Stimulated activated CD4-positive, alpha-beta T cell treated with anti-CD3 and anti-CD28 coated beads, TNF-alpha, amount 100 ng/mL, for 24 hours (primary cell): ENCODE data around the gene APOA4.

Experiments used
- DNase-seq, 3 experiments: peaks; one replicate each; pipeline ENCODE4 v3.0.0-alpha.2; 2020; ENCODE audit warnings: low read depth in 3 of 3

The APOA4 gene

DNA sequence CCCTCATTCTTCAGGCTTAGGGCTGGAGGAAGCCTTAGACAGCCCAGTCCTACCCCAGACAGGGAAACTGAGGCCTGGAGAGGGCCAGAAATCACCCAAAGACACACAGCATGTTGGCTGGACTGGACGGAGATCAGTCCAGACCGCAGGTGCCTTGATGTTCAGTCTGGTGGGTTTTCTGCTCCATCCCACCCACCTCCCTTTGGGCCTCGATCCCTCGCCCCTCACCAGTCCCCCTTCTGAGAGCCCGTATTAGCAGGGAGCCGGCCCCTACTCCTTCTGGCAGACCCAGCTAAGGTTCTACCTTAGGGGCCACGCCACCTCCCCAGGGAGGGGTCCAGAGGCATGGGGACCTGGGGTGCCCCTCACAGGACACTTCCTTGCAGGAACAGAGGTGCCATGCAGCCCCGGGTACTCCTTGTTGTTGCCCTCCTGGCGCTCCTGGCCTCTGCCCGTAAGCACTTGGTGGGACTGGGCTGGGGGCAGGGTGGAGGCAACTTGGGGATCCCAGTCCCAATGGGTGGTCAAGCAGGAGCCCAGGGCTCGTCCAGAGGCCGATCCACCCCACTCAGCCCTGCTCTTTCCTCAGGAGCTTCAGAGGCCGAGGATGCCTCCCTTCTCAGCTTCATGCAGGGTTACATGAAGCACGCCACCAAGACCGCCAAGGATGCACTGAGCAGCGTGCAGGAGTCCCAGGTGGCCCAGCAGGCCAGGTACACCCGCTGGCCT is 7.2 kb upstream of the APOA4 start:
- no peak for DNase-seq

GRCh38 chr11:116829525-116830183 is 6.5 kb upstream of the APOA4 start, which contains the start of gene APOC3:
TSS of gene APOC3 (plus strand) at chr11:116829907. CDS start at chr11:116830583, 676 bp downstream.
- no peak for DNase-seq

GRCh38 chr11:116828632-116829524 is 5.8 kb upstream of the APOA4 start:
- no peak for DNase-seq

- DNase-seq: no peak
Measured at GRCh38 chr11:116827461-116827860, 4.4 kb upstream of the APOA4 start.

DNA sequence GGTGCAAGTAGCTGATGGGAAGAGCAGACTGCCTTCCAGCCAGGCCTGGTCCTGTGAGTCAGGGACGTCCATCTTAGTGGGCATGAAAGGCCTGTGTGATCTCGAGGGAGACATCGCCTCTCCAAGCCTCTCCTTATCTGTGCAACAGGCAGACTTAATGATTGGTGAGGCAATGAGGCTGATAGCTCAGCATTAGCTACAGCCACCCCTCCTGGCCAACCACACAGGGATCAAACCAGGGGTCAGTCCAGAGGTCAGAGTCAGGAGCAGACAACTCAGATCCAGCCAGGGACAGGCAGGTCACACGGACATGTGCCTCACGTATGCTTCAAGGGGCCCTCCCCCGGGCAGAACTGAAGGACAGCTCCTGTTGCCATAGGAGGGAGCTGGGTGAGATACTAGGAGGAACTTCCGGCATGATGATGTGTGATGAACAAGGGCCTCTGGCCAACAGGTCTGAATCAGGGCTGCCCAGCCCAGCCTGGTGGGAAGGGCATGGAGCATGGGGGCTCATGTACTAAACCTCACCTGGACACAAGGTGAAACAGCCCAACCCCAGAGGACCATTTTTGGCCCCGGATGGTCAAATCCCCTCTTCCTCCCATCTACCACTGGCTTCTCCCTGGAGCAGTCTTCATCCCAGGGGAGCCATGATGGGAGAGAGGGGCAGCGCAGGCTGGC is 3.8 kb upstream of the APOA4 start:
- DNase-seq: no peak

DNA sequence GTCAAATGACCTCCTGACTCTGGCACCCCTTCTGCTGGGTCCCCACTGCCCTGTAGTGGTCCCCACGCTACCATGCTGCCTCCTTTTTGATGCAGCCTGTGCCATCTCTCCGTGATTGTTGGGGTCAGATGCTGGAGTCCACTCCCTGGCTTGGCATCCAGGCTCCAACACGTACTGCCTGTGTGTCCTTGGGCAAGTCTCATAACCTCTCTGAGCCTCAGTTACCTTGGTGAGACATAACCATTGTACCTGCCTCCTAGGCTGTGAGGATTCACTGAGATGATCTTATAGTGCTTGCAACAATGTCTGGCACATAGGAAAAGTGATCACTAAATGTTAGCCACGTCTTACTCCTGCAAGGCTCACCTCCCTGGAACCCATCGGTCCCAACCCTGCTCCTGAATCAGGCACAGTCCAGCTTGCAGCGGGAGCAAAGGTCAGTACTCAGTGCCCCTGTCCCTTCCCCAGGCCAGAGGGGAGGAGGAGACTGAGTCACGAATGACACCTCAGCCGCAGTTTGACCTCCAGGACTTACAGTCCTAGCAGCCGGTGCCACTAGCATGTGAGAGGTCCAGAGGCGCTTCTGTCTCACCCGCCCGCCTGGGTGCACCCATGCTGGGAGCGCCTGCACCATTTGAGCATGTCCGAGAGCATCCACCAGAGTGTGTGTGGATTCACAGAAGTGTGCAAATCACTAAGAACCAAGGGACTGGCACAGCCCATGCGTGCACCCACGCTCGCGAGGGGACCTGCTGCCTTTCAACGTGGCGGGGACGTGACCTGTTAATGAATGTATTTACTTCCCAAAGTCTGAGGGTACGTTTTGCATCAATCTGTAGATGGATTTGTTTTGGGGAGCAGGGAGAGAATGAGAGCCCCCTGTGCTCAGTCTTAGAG is 3.0 kb upstream of the APOA4 start:
- no peak for DNase-seq

- DNase-seq: no peak
Measured at GRCh38 chr11:116825434-116825833, 2.3 kb upstream of the APOA4 start.

DNA sequence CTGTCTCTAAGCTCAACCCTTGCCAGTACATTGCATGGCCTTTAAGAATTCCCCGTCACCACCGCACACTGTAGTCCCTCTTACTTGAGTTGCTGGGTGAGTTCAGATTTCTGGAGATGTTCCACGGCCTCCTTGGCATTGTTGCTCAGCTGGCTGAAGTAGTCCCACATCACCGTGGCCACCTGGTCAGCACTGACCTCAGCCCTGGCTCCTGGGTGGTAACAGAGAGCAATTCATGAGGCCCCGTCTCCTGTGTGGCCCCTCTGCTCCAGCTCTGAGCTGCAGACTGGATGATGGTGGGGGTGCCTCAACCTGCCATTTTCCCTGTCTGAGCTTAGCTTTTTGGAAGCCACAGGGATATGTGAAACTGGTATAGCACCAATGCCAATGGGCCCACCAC is 529 bp downstream of the APOA4 start:
- no peak for DNase-seq

DNA sequence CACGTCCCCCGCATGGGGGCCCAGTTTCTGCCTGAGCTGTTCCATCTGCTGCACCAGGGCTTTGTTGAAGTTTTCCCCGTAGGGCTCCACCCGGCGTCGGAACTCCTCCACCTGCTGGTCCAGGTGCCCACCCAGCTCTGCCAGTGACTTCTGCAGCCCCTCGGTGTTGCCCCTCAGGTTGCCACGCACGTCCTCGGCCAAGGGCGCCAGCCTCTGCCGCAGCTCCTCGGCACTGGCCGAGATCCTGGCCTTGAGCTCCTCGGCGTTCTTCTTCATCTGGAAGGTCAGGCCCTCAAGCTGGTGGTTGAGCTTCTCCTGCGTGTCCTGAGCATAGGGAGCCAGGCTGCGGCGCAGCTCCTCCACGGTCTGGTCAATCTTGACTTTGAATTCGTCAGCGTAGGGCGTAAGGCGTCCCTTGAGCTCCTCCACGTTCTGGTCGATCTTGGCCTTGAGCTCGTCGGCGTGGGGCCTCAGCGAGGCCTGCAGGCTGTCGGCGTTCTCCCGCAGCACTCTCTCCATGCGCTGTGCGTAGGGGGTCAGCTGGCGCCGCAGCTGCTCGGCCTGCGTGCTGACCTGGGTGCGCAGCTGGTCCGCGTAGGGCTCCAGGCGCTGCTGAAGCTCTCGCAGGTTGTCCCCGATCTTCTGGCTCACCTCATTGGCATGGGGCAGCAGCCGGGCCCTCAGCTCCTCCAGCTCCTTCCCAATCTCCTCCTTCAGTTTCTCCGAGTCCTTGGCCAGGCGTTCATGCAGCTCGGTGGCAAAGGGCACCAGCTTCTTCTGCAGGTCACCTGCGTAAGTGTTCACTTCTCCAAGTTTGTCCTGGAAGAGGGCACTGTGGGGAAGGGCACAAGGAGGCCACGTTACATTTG is 1.8 kb downstream of the APOA4 start:
- DNase-seq: no peak

DNA sequence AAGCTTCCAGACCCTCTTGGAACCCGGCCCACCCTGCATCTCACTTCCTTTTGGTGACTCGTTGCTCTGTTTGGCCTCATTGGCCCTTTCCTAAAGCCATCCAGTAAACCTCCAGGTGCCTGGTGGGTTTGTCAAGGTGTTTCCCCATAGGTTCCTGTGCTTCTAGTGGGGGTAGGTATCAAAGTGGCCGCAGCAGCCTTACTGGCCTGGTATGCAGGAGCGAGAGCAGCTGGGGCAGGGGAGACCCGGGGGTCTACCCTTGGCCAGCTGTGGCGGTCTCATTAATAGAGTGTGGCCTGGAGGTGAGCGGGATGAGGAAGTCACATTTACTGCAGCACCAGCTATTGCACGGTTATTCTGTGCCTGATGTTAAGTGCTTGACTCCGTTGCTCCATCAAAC is 4.1 kb downstream of the APOA4 start:
- no peak for DNase-seq

DNA sequence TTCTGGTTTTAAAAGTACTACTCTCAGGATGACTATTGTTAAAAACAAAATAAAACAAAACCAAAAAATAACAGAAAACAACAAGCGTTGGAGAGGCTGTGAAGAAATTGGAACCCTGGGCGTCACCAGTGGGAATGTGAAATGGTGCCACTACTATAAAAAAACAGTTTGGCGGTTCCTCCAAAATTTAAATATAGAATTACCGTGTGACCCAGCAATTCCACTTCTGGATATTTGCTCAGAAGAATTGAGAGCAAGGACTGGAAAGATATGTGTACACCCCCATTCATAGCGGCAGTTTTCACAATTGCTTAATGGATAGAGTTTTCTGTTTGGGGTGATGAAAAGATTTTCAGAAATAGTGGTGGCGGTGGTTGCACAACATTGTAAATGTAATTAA is 8.6 kb downstream of the APOA4 start:
- no peak for DNase-seq

DNA sequence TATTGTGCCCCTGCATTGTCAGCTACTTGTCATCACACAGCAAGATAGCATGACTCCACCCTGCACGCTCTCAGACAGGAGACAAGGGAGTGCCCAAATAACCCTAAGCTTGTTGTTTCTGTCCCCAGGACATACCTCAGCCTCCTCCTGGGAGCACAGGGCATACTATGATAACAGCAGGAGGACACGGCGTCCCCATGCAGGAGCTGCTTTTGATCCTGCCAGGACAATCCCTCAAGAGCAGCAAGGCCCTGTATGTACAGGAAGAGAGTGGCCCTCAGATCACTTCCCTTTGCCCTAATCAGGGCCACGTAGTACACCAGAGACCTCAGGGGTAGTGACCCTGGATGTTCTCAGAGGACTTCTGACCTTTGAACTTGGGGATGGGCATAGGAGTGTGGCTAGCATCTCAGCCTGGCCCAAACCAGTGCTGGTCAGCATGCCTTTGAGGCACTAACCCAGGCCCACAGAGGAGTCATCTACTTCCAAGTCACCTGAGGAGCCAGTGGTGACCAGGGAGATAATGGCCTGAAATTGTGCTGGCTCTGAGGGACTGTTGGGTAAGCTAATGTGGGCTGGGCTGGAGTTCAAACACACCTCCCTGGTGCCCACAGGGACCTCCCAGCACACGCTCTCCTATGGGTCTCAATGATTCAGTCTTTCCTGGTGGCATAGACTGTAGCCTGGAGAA is 9.2 kb downstream of the APOA4 start:
- DNase-seq: no peak

DNA sequence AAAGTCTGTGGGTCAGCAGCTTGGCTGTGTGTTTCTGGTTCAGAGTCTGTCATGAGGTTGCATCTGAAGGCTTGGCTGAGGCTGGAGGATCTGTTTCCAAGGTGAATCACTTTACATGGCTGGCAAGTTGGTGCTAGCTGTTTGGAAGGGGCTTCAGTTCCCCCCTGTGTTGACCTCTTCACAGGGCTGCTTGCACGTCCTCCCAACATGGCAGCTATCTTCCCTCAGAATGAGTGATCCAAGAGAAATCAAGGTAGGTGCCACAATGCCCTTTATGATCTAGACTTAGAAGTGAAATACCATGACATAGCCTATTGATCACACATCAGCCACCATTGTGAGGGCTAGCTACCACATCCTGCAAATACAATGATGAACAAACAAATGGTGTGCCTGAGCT is 9.9 kb downstream of the APOA4 start:
- DNase-seq: no peak

DNA sequence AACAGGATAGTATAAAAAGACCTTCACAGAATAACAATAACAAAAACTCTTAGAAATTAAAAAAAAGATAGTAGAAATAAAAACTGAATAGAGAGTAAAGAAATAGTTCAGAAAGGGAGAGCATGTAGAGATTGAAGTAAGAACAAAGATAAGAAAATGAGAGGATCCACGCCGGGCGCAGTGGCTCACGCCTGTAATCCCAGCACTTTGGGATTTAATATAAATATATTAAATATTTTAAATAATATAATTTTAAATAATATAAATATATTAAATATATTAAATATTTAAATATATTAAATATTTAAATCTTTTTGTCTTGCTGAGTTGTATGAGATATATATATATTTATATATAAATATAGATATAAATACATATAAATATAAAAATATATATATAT is 11.0 kb downstream of the APOA4 start:
- DNase-seq: no peak

DNA sequence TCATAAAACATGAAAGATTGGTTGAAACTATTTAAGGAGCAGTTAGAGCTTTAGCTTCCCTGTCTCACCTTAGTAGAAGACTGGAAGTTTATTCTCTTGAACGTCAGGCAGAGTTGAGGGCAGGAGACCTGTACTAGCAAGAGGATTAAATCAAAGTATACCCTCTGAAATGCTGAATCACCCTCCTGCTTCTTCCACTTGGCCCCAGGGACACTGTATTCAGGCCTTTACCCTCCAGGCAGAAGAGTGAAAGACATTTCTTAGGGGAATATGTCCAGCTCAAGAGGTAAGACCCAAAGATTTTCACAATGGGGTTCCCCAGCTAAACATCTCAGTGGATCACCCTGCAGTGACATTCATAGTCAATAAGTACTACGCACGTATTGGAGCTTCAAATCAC is 11.9 kb downstream of the APOA4 start:
- DNase-seq: no peak

GRCh38 chr11:116808262-116809175 is 14.6 kb downstream of the APOA4 start:
- no peak for DNase-seq

GRCh38 chr11:116807601-116808261 is 15.4 kb downstream of the APOA4 start:
- DNase-seq: no peak

DNA sequence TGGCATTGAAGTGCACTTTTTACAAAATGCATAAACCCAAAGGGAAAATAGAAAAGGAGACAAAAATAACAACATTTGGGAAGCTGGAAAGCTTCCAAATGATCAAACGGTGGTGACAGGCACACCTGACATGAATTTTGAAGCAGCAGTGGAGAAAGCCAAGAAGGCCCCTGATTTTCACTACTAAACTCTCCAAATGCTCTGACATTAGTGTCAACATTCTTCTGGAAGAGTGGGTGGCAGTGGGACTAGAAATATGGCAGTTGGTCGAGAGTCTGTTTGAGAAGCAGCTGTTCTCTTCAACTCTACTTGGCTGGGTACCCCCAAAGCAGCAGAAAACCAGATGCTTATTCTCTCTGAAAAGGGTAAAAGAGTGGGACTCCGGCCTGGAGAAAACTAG is 19.1 kb downstream of the APOA4 start:
- DNase-seq: no peak
